SK-N-MC (cell line): ENCODE results near the gene SH2D1B.
"Not testable (repeated sequence)": the region's sequence is repeated elsewhere in the genome, so short reads cannot be mapped to it uniquely, and the experiment has no call there.

Experiments used
- DNase-seq: peaks from one replicate; pipeline ENCODE4 v3.0.0-alpha.2; 2011; ENCODE audit warnings: low read depth, low spot score
- H3K27ac ChIP-seq: fragments of 200-600 bp; sonication (generic); 2 replicates; pipeline ENCODE4 v1.5.1; 2016; ENCODE audit warnings: mixed run types
- H3K36me3 ChIP-seq: fragments of 200-600 bp; sonication (generic); 2 replicates; pipeline ENCODE4 v1.6.1; 2017; ENCODE audit warnings: antibody characterized with exemption, low read length, mixed read lengths; ENCODE audit not compliant: insufficient read depth
- H3K4me3 ChIP-seq: fragments of 200-600 bp; sonication (generic); 2 replicates; pipeline ENCODE4 v1.5.1; 2016
- H3K9ac ChIP-seq: fragments of 200-600 bp; sonication (generic); 2 replicates; pipeline ENCODE4 v1.8.0; 2017; ENCODE audit warnings: mixed run types, mixed read lengths; ENCODE audit not compliant: insufficient read length
- H3K9me3 ChIP-seq: fragments of 200-600 bp; sonication (generic); 2 replicates; pipeline ENCODE4 v1.6.1; 2017; ENCODE audit warnings: low read depth, mild to moderate bottlenecking, antibody characterized with exemption, low read length, moderate library complexity, mixed read lengths
- EZH2 ChIP-seq: fragments of 200-600 bp; sonication (generic); IDR thresholded peaks from one replicate; pipeline ENCODE4 v1.6.1; 2017; ENCODE audit warnings: antibody characterized with exemption
- FOXP2 ChIP-seq: optimal IDR thresholded peaks from 2 replicates; pipeline ENCODE3; 2011; ENCODE audit warnings: mild to moderate bottlenecking, moderate library complexity; ENCODE audit not compliant: insufficient read depth; ENCODE audit errors: extremely low read length, control extremely low read depth
- POLR2AphosphoS5 ChIP-seq: IDR thresholded peaks from 2 replicates; pipeline ENCODE4 v1.6.1; 2012; ENCODE audit warnings: mild to moderate bottlenecking, low read depth, low read length, borderline replicate concordance

The SH2D1B gene, protein sequence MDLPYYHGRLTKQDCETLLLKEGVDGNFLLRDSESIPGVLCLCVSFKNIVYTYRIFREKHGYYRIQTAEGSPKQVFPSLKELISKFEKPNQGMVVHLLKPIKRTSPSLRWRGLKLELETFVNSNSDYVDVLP

DNA sequence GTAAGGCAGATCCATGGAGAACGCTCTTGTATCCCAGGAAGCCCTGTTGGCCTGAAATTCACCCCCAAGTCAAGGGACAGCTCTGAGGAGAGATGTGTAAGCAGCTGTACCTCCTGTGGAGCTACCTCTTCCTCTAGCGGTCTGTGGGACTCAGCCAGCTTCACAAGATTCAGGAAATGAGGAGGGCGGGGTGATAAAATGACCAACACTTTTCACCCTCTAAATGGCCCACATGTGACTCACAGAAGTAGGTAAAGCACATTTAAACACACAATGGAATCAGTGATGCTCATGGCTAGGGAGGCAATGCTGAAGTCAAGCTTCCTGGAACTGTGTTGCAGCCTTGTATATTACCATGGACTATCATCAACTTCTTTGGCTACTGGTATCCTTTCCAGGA lies at the start of gene SH2D1B:
Gene SH2D1B, minus strand, starts transcription at position 135 of the 400 bp plus-strand sequence. Its CDS starts 120 bp downstream, at position 15.
- H3K9ac ChIP-seq, result no peak within 1 kb of the TSS
- TF ChIP-seq POLR2AphosphoS5 (no peak), EZH2 (no peak), FOXP2 (no peak)
- H3K27ac ChIP-seq, result no peak within 1 kb of the TSS
- no peak for DNase-seq
- no peaks in the 10 kb centered on the region for H3K36me3 ChIP-seq
- no peaks in the 10 kb centered on the region for H3K9me3 ChIP-seq
- no peak within 1 kb of the TSS for H3K4me3 ChIP-seq

DNA sequence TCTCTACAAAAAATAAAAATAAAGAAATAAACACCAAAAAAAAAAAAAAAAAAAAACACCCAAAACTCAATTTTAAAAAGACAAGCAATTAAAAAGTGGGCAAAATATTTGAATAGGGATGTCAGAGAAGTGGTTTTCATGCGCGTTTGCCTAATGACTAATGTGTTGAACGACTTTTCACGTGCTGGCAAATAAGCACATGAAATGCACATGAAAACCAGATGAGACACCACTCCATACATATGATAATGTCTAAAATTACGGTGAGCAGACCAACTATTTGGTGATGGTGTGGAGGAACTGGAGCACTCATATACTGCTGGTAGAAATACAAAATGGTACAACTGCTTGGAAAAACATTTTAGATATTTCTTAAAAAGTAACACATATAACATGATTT lies 46.3 kb upstream of the SH2D1B start:
- no peak overlapping the region for H3K27ac ChIP-seq
- H3K4me3 ChIP-seq, result no peak overlapping the region
- DNase-seq, result no peak
- H3K36me3 ChIP-seq, result no peaks in the 10 kb centered on the region
- TF ChIP-seq POLR2AphosphoS5 (no peak), FOXP2 (no peak), EZH2 (no peak)
- no peak overlapping the region for H3K9ac ChIP-seq
- H3K9me3 ChIP-seq, result no peaks in the 10 kb centered on the region

DNA sequence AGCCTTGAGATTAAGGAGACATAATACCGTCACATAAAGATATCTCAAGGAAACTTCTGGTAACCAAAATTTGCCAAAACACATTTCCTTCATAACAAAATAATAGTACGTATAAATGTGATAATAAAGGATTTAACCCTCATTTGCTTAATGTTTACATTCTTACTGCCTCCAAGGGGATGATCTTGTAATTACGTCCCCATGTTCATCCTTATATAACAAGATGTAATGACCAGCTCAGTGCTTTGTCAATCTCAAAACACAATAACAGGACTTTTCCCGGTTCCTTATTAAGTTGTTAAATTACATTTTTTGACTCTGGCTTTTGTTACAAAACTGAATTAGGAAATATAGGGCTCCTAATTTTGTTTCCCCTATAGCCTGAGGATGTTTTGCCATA lies 44.4 kb upstream of the SH2D1B start:
- Histone ChIP-seq H3K9ac (no peak overlapping the region), H3K4me3 (no peak overlapping the region)

DNA sequence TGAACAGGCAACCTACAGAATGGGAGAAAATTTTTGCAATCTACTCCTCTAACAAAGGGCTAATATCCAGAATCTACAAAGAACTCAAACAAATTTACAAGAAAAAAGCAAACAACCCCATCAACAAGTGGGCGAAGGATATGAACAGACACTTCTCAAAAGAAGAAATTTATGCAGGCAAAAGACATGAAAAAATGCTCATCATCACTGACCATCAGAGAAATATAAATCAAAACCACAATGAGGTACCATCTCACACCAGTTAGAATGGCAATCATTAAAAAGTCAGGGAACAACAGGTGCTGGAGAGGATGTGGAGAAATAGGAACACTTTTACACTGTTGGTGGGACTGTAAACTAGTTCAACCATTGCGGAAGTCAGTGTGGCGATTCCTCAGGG lies 42.4 kb upstream of the SH2D1B start:
- H3K9ac ChIP-seq, H3K4me3 ChIP-seq, DNase-seq, H3K36me3 ChIP-seq, H3K9me3 ChIP-seq, H3K27ac ChIP-seq: not testable (repeated sequence)

More for the DNA sequence above, 44.4 kb upstream of the SH2D1B start:
- no peak overlapping the region for H3K27ac ChIP-seq
- TF ChIP-seq POLR2AphosphoS5 (no peak), EZH2 (no peak)
- DNase-seq, result no peak
- no peaks in the 10 kb centered on the region for H3K9me3 ChIP-seq
- no peaks in the 10 kb centered on the region for H3K36me3 ChIP-seq

DNA sequence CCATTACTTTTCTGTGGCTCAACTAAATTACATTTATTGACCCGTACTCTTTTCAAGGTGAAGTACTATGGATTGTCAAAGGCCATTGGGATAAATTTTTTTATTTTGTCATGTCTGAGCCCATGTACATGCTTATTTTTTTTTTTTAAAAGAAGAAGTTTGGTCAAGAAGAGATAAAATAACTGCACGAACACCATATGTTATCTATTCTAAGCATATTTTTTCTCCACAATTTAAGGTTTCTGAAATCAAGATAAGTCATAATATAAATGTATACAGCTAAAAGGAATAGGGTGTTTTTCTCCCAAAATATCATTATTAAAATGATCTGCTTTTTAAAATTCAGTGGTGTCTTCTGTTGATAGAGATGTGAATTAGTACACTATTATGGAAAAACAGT lies 35.0 kb upstream of the SH2D1B start:
- Histone ChIP-seq H3K9me3 (no peaks in the 10 kb centered on the region), H3K9ac (no peak overlapping the region), H3K4me3 (no peak overlapping the region), H3K27ac (no peak overlapping the region), H3K36me3 (no peaks in the 10 kb centered on the region)
- no peak for TF ChIP-seq FOXP2
- no peak for TF ChIP-seq POLR2AphosphoS5
- no peak for TF ChIP-seq EZH2
- no peak for DNase-seq

DNA sequence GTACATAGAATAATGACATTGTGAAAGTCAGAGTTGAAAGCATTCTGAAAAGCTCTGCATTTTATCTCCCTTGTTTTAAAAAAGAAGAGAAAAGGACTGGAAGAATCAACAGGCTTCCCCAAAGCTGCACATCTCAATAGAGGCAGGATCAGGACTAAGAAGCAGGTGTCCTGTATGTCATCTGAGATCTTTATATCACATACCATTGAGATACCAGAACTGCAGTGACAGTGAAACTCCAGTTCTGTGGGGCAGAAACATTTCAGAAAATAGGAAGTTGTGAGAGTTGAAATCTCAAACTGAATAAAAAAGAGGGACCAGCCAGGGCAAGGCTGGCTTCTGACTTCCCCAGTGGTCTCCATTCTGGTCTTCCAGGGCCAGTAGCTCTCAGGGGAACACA lies 33.0 kb upstream of the SH2D1B start:
- H3K4me3 ChIP-seq, result no peak overlapping the region
- no peak overlapping the region for H3K27ac ChIP-seq
- DNase-seq, result no peak
- TF ChIP-seq POLR2AphosphoS5 (no peak), FOXP2 (no peak), EZH2 (no peak)
- H3K9me3 ChIP-seq, result no peaks in the 10 kb centered on the region
- H3K36me3 ChIP-seq, result no peaks in the 10 kb centered on the region
- H3K9ac ChIP-seq, result no peak overlapping the region

DNA sequence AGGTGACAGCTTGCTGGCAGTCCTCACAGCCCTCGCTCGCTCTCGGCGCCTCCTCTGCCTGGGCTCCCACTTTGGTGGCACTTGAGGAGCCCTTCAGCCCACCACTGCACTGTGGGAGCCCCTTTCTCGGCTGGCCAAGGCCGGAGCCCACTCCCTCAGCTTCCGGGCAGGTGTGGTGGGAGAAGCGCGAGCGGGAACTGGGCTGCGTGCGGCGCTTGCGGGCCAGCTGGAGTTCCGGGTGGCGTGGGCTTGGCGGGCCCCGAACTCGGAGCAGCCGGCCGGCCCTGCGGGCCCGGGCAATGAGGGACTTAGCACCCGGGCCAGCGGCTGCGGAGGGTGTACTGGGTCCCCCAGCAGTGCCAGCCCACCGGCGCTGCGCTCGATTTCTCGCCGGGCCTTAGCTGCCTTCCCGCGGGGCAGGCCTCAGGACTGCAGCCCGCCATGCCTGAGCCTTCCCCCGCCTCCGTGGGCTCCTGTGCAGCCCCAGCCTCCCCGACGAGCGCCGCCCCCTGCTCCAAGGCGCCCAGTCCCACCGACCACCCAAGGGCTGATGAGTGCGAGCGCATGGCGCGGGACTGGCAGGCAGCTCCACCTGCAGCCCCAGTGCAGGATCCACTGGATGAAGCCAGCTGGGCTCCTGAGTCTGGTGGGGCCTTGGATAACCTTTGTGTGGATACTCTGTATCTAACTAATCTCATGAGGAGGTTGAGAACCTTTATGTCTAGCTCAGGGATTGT lies 21.2 kb upstream of the SH2D1B start:
- not testable (repeated sequence) for DNase-seq, H3K27ac ChIP-seq, H3K9ac ChIP-seq, H3K9me3 ChIP-seq, H3K36me3 ChIP-seq, H3K4me3 ChIP-seq

DNA sequence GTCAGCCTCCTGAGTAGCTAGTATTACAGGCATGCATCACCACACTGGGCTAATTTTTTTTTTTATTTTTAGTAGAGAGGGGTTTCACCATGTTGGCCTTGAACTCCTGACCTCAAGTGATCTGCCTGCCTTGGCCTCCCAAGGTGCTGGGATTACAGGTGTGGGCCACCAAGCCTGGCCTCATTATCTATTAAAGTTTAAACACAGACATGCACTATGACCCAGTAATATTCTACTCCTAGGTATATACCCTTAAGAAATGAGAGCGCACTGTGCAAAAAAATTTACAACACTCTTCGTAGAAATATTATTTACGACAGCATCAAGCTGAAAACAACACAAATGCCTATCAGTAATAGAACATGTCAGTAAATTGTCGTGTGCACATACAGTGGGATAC lies 18.6 kb upstream of the SH2D1B start:
- TF ChIP-seq EZH2 (no peak), FOXP2 (no peak), POLR2AphosphoS5 (no peak)
- H3K4me3 ChIP-seq, result no peak overlapping the region
- H3K27ac ChIP-seq, result no peak overlapping the region
- no peak overlapping the region for H3K9ac ChIP-seq
- H3K36me3 ChIP-seq, result no peaks in the 10 kb centered on the region
- no peaks in the 10 kb centered on the region for H3K9me3 ChIP-seq
- DNase-seq, result no peak

DNA sequence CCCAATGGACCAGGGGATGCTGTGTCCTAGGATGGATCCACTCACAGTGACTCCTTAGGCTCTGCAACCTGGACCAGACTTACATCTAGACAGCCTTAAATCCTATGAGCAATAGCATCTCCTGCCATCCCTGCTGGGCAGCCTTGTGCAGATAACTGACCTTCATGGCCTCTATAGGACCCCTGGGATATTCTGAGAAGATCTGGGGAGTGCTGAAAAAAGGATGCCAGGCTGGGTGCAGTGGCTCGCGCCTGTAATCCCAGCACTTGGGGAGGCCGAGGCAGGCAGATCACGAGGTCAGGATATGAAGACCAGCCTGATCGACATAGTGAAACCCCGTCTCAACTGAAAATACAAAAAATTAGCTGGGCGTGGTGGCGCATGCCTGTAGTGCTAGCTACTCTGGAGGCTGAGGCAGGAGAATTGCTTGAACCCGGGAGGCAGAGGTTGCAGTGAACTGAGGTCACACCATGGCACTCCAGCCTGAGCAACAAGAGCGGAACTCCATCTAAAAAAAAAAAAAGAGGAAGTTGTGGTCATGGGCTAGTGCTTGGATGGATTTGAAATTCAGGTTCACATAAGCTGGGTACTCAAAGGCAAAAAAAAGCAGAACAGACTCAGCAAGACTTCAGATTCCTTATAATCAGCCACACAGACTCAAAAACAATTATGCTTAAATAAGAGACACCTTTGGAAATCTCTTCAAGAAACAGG lies 10.9 kb upstream of the SH2D1B start:
- no peak overlapping the region for H3K27ac ChIP-seq
- no peak for TF ChIP-seq POLR2AphosphoS5
- TF ChIP-seq EZH2, result no peak
- TF ChIP-seq FOXP2, result no peak
- no peak for DNase-seq
- peaks cover 6% of the 10 kb centered on the region; the same call in 1 of the 2 replicates for H3K9me3 ChIP-seq
- H3K36me3 ChIP-seq, result no peaks in the 10 kb centered on the region
- H3K4me3 ChIP-seq, result no peak overlapping the region
- no peak overlapping the region for H3K9ac ChIP-seq
